ENCODE results near the gene ALPG.
"Not testable (repeated sequence)": the region's sequence is repeated elsewhere in the genome, so short reads cannot be mapped to it uniquely, and the experiment has no call there.

The ALPG gene

DNA sequence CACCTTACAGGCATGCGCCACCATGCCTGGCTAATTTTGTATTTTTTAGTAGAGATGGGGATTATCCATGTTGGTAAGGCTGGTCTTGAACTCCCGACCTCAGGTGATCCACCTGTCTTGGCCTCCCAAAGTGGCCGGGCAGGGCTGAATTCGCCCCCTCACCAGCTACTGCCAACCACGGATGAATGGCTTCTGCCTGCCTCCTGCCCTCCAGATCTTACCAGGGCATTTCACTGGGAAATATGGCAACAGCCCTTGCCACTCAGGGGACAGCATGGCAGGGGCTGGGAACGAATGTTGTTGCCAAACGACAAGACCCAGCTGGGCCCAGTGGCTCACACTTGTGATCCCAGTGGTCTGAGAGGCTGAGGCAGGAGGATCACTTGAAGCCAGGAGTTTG, 29.9 kb upstream of the ALPG start:
- H3K36me3 ChIP-seq (ENCODE audit: control insufficient read depth in 5 of 5, insufficient read depth in 5 of 5, low read length in 5 of 5), result no peaks in the 10 kb centered on the region
- peaks cover under 1 to 14% (median 7%) of the 10 kb centered on the region in 5 donors for H3K27me3 ChIP-seq (ENCODE audit: control insufficient read depth in 5 of 5, insufficient read depth in 4 of 5, low read length in 5 of 5)
- no peaks in the 10 kb centered on the region for H3K4me1 ChIP-seq (ENCODE audit: control insufficient read depth in 5 of 5, insufficient read depth in 5 of 5, low read length in 5 of 5)
- H3K9ac ChIP-seq (ENCODE audit: low read length in 5 of 5), result no peak overlapping the region
- H3K9me3 ChIP-seq (ENCODE audit: control insufficient read depth in 5 of 5, low read length in 5 of 5), result no peaks in the 10 kb centered on the region
- H3K4me3 ChIP-seq (ENCODE audit: low read depth in 1 of 5, low read length in 5 of 5), result no peak overlapping the region
- H3K27ac ChIP-seq (ENCODE audit: low read depth, low read length), result no peak overlapping the region

DNA sequence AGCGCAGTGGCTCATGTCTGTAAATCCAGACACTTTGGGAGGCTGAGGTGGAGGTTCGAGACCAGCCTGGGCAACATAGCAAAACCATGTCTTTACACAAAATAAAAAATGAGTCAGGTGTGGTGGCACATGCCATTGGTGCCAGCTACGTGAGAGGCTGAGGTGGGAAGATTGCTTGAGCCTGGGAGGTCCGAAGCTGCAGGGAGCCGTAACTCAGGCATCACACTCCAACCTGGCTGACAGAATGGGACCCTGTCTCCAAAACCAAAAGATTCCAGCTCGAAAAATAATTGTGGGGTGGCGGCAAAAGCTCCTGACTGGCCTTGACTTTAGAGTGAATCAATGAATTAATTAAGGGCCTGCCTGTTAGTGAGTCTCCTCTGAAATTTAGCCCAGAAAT, 29.3 kb upstream of the ALPG start:
- H3K27ac ChIP-seq (ENCODE audit: low read depth, low read length), result no peak overlapping the region
- H3K27me3 ChIP-seq (ENCODE audit: control insufficient read depth in 5 of 5, insufficient read depth in 4 of 5, low read length in 5 of 5), result peaks cover 7 to 20% (median 14%) of the 10 kb centered on the region in 5 donors
- H3K9ac ChIP-seq (ENCODE audit: low read length in 5 of 5), result no peak overlapping the region
- no peaks in the 10 kb centered on the region for H3K9me3 ChIP-seq (ENCODE audit: control insufficient read depth in 5 of 5, low read length in 5 of 5)
- H3K36me3 ChIP-seq (ENCODE audit: control insufficient read depth in 5 of 5, insufficient read depth in 5 of 5, low read length in 5 of 5), result no peaks in the 10 kb centered on the region
- H3K4me3 ChIP-seq (ENCODE audit: low read depth in 1 of 5, low read length in 5 of 5), result no peak overlapping the region
- H3K4me1 ChIP-seq (ENCODE audit: control insufficient read depth in 5 of 5, insufficient read depth in 5 of 5, low read length in 5 of 5), result no peaks in the 10 kb centered on the region

DNA sequence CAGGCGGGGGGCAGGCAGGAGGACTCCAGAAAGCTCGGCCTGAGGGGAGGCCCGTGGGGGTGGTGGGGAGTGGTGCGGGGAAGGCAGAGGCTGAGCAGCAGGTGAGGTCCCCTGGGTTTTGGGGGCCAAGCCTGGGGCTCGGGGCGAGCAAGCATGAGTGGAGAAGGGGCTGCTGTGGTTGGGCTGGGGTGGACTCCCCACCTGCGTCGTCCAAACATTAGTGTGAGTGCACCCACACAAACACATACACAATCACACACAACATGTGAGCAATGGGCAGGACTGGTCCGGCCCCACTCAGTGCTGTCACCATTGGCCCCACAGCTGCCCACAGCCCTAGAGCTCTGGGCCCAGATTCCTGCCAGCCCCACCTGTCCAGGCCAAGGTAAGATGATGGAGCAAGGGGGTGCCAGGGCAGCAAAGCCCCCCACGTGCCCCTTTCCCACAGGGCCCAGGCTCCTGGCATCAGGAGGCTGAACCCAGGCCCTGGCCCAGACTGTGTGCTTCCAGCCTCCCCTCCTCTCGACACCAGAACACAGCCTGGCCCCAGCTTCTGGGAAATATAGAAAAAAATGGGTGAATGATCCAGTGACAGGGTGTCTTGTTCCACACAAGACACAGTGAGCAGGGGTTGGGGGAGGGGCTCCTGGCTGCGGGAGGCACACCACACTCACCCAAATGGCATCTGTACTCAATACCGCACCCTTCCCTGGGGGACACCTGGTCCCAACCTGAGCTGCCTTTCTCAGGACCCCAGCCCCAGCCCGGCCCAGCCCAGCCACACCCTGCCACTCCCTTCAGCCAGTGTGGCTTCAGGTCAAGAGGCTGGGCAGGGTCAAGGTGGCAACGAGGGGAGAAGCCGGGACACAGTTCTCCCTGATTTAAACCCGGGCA, 28.6 kb upstream of the ALPG start:
- Histone ChIP-seq H3K27me3 (ENCODE audit: control insufficient read depth in 5 of 5, insufficient read depth in 4 of 5, low read length in 5 of 5) (peaks cover 7 to 21% (median 18%) of the 10 kb centered on the region in 5 donors), H3K9me3 (ENCODE audit: control insufficient read depth in 5 of 5, low read length in 5 of 5) (no peaks in the 10 kb centered on the region), H3K9ac (ENCODE audit: low read length in 5 of 5) (no peak overlapping the region), H3K27ac (ENCODE audit: low read depth, low read length) (no peak overlapping the region), H3K4me3 (ENCODE audit: low read depth in 1 of 5, low read length in 5 of 5) (no peak overlapping the region), H3K4me1 (ENCODE audit: control insufficient read depth in 5 of 5, insufficient read depth in 5 of 5, low read length in 5 of 5) (no peaks in the 10 kb centered on the region), H3K36me3 (ENCODE audit: control insufficient read depth in 5 of 5, insufficient read depth in 5 of 5, low read length in 5 of 5) (no peaks in the 10 kb centered on the region)

DNA sequence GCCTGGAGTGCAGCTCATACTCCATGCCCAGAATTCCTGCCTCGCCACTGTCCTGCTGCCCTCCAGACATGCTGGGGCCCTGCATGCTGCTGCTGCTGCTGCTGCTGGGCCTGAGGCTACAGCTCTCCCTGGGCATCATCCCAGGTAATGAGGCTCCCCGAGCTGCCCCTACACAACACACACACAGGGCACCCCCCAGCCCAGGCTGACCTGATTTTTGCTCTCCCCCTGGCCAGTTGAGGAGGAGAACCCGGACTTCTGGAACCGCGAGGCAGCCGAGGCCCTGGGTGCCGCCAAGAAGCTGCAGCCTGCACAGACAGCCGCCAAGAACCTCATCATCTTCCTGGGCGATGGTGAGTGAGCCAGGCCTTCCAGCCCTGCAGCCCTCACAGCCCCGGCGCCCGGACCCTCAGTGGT, 27.9 kb upstream of the ALPG start, which contains the start of gene ALPP:
Gene ALPP, plus strand, starts transcription at position 17 of the 417 bp plus-strand sequence. Its CDS starts 52 bp downstream, at position 69.
- H3K4me3 ChIP-seq (ENCODE audit: low read depth in 1 of 5, low read length in 5 of 5); H3K36me3 ChIP-seq (ENCODE audit: control insufficient read depth in 5 of 5, insufficient read depth in 5 of 5, low read length in 5 of 5); H3K9me3 ChIP-seq (ENCODE audit: control insufficient read depth in 5 of 5, low read length in 5 of 5); H3K4me1 ChIP-seq (ENCODE audit: control insufficient read depth in 5 of 5, insufficient read depth in 5 of 5, low read length in 5 of 5); H3K27ac ChIP-seq (ENCODE audit: low read depth, low read length); H3K9ac ChIP-seq (ENCODE audit: low read length in 5 of 5): not testable (repeated sequence)
- H3K27me3 ChIP-seq (ENCODE audit: control insufficient read depth in 5 of 5, insufficient read depth in 4 of 5, low read length in 5 of 5), result peaks cover 7 to 22% (median 19%) of the 10 kb centered on the region in 5 donors

DNA sequence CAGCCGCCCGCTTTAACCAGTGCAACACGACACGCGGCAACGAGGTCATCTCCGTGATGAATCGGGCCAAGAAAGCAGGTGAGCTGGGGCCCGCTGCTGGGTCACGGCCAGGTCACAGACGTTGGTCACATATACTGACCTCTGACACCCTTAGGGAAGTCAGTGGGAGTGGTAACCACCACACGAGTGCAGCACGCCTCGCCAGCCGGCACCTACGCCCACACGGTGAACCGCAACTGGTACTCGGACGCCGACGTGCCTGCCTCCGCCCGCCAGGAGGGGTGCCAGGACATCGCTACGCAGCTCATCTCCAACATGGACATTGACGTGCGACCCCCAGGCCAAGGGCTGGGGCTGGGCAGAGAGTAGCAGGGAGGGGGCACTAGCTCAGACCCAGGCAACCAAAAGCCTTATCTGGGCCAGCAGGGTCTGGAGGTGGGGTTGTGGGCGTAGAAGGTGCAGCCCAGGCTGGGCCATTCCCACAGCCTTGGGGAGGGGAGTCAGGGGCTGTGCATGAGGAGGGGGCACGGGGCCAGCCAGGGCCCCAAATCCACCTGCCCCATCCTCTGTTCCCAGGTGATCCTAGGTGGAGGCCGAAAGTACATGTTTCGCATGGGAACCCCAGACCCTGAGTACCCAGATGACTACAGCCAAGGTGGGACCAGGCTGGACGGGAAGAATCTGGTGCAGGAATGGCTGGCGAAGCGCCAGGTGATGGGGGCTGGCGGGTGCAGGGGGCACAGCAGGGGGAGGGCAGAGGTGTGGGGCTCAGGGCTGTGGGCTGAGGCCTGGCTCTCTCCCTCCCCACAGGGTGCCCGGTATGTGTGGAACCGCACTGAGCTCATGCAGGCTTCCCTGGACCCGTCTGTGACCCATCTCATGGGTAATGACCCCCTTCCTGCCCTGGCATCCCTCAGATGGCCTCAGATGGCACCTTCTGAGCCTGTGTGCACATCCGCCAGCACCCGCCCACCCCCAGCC, 26.7 kb upstream of the ALPG start:
- H3K9me3 ChIP-seq (ENCODE audit: control insufficient read depth in 5 of 5, low read length in 5 of 5); H3K4me3 ChIP-seq (ENCODE audit: low read depth in 1 of 5, low read length in 5 of 5); H3K36me3 ChIP-seq (ENCODE audit: control insufficient read depth in 5 of 5, insufficient read depth in 5 of 5, low read length in 5 of 5); H3K9ac ChIP-seq (ENCODE audit: low read length in 5 of 5); H3K4me1 ChIP-seq (ENCODE audit: control insufficient read depth in 5 of 5, insufficient read depth in 5 of 5, low read length in 5 of 5); H3K27ac ChIP-seq (ENCODE audit: low read depth, low read length): not testable (repeated sequence)
- peaks cover 7 to 25% (median 19%) of the 10 kb centered on the region in 5 donors for H3K27me3 ChIP-seq (ENCODE audit: control insufficient read depth in 5 of 5, insufficient read depth in 4 of 5, low read length in 5 of 5)

DNA sequence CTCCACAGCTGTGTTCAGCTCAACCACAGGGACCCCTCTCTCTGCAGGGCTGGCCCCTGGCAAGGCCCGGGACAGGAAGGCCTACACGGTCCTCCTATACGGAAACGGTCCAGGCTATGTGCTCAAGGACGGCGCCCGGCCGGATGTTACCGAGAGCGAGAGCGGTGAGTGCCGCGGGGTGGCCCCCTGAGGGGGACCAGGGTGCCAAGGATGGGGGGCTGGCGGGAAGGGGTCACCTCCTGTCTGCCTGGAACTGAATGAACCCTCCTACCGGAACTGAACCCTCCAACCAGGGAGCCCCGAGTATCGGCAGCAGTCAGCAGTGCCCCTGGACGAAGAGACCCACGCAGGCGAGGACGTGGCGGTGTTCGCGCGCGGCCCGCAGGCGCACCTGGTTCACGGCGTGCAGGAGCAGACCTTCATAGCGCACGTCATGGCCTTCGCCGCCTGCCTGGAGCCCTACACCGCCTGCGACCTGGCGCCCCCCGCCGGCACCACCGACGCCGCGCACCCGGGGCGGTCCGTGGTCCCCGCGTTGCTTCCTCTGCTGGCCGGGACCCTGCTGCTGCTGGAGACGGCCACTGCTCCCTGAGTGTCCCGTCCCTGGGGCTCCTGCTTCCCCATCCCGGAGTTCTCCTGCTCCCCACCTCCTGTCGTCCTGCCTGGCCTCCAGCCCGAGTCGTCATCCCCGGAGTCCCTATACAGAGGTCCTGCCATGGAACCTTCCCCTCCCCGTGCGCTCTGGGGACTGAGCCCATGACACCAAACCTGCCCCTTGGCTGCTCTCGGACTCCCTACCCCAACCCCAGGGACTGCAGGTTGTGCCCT, 25.2 kb upstream of the ALPG start:
- not testable (repeated sequence) for H3K4me3 ChIP-seq (ENCODE audit: low read depth in 1 of 5, low read length in 5 of 5); H3K36me3 ChIP-seq (ENCODE audit: control insufficient read depth in 5 of 5, insufficient read depth in 5 of 5, low read length in 5 of 5); H3K4me1 ChIP-seq (ENCODE audit: control insufficient read depth in 5 of 5, insufficient read depth in 5 of 5, low read length in 5 of 5); H3K9ac ChIP-seq (ENCODE audit: low read length in 5 of 5); H3K27ac ChIP-seq (ENCODE audit: low read depth, low read length); H3K9me3 ChIP-seq (ENCODE audit: control insufficient read depth in 5 of 5, low read length in 5 of 5)
- H3K27me3 ChIP-seq (ENCODE audit: control insufficient read depth in 5 of 5, insufficient read depth in 4 of 5, low read length in 5 of 5), result peaks cover 7 to 32% (median 24%) of the 10 kb centered on the region in 5 donors

DNA sequence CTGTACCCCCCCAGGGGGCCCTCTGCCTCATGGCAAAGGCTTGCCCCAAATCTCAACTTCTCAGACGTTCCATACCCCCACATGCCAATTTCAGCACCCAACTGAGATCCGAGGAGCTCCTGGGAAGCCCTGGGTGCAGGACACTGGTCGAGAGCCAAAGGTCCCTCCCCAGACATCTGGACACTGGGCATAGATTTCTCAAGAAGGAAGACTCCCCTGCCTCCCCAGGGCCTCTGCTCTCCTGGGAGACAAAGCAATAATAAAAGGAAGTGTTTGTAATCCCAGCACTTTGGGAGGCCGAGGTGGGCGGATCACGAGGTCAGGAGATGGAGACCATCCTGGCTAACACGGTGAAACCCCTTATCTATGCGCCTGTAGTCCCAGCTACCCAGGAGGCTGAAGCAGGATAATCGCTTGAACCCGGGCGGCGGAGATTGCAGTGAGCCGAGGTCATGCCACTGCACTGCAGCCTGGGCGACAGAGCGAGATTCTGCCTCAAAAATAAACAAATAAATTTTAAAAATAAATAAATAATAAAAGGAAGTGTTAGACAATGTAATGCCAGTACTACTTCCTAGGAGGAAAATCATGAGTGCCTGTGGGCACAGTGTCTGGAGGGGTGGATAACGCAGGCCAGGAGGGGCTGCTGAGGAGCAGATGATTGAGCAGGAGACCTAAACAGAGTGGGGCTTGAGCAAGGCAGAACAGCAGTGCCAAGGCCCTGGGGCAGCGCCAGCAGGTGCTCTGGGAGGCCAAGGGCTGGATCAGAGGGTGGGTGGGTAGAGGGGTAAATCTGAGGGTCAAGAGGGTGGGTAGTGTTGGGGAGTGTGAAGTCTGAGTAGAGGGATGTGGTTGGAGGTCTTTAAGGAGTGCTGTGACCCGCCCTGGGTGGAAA, 24.1 kb upstream of the ALPG start:
- H3K27me3 ChIP-seq (ENCODE audit: control insufficient read depth in 5 of 5, insufficient read depth in 4 of 5, low read length in 5 of 5), result peaks cover 16 to 42% (median 32%) of the 10 kb centered on the region in 5 donors
- no peak overlapping the region for H3K4me3 ChIP-seq (ENCODE audit: low read depth in 1 of 5, low read length in 5 of 5)
- H3K36me3 ChIP-seq (ENCODE audit: control insufficient read depth in 5 of 5, insufficient read depth in 5 of 5, low read length in 5 of 5), result no peaks in the 10 kb centered on the region
- H3K9ac ChIP-seq (ENCODE audit: low read length in 5 of 5), result no peak overlapping the region
- no peaks in the 10 kb centered on the region for H3K9me3 ChIP-seq (ENCODE audit: control insufficient read depth in 5 of 5, low read length in 5 of 5)
- H3K27ac ChIP-seq (ENCODE audit: low read depth, low read length), result no peak overlapping the region
- peaks cover 0 to 11% (median 6%) of the 10 kb centered on the region in 5 donors for H3K4me1 ChIP-seq (ENCODE audit: control insufficient read depth in 5 of 5, insufficient read depth in 5 of 5, low read length in 5 of 5)

DNA sequence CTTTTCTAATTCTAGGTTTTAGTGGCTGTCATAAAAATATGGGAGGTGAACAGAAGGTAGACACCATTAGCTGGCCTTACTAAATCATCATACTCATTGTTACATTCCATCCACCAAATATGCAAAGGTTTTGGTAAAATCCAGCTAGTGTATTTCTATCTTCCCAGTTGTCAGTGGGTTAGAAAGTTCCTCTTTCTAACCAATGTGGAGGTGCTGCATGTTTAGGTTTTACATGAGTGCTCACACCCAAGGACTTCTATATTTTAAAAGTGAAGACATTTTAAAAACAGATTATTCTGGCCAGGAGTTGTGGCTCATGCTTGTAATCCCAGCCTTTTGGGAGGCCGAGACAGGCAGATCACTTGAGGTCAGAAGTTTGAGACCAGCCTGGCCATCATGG, 22.2 kb upstream of the ALPG start:
- Histone ChIP-seq H3K27me3 (ENCODE audit: control insufficient read depth in 5 of 5, insufficient read depth in 4 of 5, low read length in 5 of 5) (peaks cover 24 to 52% (median 49%) of the 10 kb centered on the region in 5 donors), H3K4me3 (ENCODE audit: low read depth in 1 of 5, low read length in 5 of 5) (no peak overlapping the region), H3K36me3 (ENCODE audit: control insufficient read depth in 5 of 5, insufficient read depth in 5 of 5, low read length in 5 of 5) (no peaks in the 10 kb centered on the region), H3K27ac (ENCODE audit: low read depth, low read length) (no peak overlapping the region), H3K9me3 (ENCODE audit: control insufficient read depth in 5 of 5, low read length in 5 of 5) (no peaks in the 10 kb centered on the region), H3K9ac (ENCODE audit: low read length in 5 of 5) (no peak overlapping the region), H3K4me1 (ENCODE audit: control insufficient read depth in 5 of 5, insufficient read depth in 5 of 5, low read length in 5 of 5) (peaks cover 0 to 15% (median 6%) of the 10 kb centered on the region in 5 donors)

DNA sequence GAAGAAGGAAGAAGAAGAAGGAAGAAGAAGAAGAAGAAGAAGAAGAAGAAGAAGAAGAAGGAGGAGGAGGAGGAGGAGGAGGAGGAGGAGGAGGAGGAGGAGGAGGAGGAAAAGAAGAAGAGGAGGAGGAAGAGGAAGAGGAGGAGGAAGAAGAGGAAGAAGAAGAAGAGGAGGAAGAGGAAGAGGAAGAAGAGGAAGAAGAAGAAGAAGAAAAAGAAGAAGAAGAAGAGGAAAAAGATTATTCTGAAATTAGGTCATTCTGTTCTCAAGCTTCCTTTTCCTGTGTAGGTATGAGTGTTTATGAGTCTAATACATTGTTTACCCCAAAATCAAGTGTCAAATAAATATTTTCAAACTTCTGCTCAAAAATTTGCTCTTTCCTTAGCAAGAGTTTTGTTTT, 21.6 kb upstream of the ALPG start:
- not testable (repeated sequence) for H3K27ac ChIP-seq (ENCODE audit: low read depth, low read length); H3K9ac ChIP-seq (ENCODE audit: low read length in 5 of 5); H3K9me3 ChIP-seq (ENCODE audit: control insufficient read depth in 5 of 5, low read length in 5 of 5); H3K36me3 ChIP-seq (ENCODE audit: control insufficient read depth in 5 of 5, insufficient read depth in 5 of 5, low read length in 5 of 5); H3K4me3 ChIP-seq (ENCODE audit: low read depth in 1 of 5, low read length in 5 of 5)
- peaks cover 0 to 15% (median 6%) of the 10 kb centered on the region in 5 donors for H3K4me1 ChIP-seq (ENCODE audit: control insufficient read depth in 5 of 5, insufficient read depth in 5 of 5, low read length in 5 of 5)
- peaks cover 26 to 53% (median 48%) of the 10 kb centered on the region in 5 donors for H3K27me3 ChIP-seq (ENCODE audit: control insufficient read depth in 5 of 5, insufficient read depth in 4 of 5, low read length in 5 of 5)

Measured in subcutaneous abdominal adipose tissue (tissue), 5 donors.